SK-N-SH treated with all-trans-retinoic acid at 6 μM for 48 hours (cell line): ENCODE data around the gene LCN1.
"Not testable (repeated sequence)": the region's sequence is repeated elsewhere in the genome, so short reads cannot be mapped to it uniquely, and the experiment has no call there.

Experiments
- ATAC-seq: fragments of 200-7000 bp; cut with Tn5 transposase; 3 replicates; pipeline ENCODE4 v1.9.1; 2020; ENCODE audit warnings: mild to moderate bottlenecking, moderate library complexity
- ARNTL ChIP-seq: fragments of 450-650 bp; formaldehyde crosslinking; IDR thresholded peaks from 2 replicates; pipeline ENCODE4 v1.5.0; 2020; ENCODE audit warnings: low read depth, mild to moderate bottlenecking, moderate library complexity, borderline replicate concordance
- BACH2 ChIP-seq: fragments of 250-450 bp; sonication (Bioruptor Pico); IDR thresholded peaks from 2 replicates; pipeline ENCODE4 v1.9.0; 2021; ENCODE audit warnings: mild to moderate bottlenecking, borderline replicate concordance
- CSRNP3 ChIP-seq: fragments of 250-450 bp; sonication (Bioruptor Pico); IDR thresholded peaks from 2 replicates; pipeline ENCODE4 v1.5.1; 2021; ENCODE audit warnings: mild to moderate bottlenecking, moderate library complexity
- GLIS3 ChIP-seq: fragments of 250-450 bp; sonication (Bioruptor Pico); IDR thresholded peaks from 2 replicates; pipeline ENCODE4 v1.5.0; 2020; ENCODE audit warnings: mild to moderate bottlenecking, moderate library complexity
- OSR1 ChIP-seq: fragments of 250-450 bp; sonication (Bioruptor Pico); IDR thresholded peaks from 2 replicates; pipeline ENCODE4 v1.8.0; 2022; ENCODE audit warnings: moderate library complexity, mild to moderate bottlenecking, inconsistent platforms
- PATZ1 ChIP-seq: fragments of 250-450 bp; sonication (Bioruptor Pico); IDR thresholded peaks from 2 replicates; pipeline ENCODE4 v1.8.0; 2020; ENCODE audit warnings: mild to moderate bottlenecking, moderate library complexity, borderline replicate concordance
- PPARA ChIP-seq: fragments of 250-450 bp; sonication (Bioruptor Pico); IDR thresholded peaks from 2 replicates; pipeline ENCODE4 v1.5.0; 2020; ENCODE audit warnings: mild to moderate bottlenecking, borderline replicate concordance
- RARB ChIP-seq: fragments of 250-450 bp; sonication (Bioruptor Pico); IDR thresholded peaks from 2 replicates; pipeline ENCODE4 v1.8.0; 2021; ENCODE audit warnings: mild to moderate bottlenecking, moderate library complexity
- SNAI2 ChIP-seq: fragments of 250-450 bp; sonication (Bioruptor Pico); IDR thresholded peaks from 2 replicates; pipeline ENCODE4 v1.5.0; 2020; ENCODE audit warnings: mild to moderate bottlenecking, moderate library complexity
- TCF4 ChIP-seq: fragments of 250-450 bp; sonication (Bioruptor Pico); IDR thresholded peaks from 2 replicates; pipeline ENCODE4 v1.8.0; 2021; ENCODE audit warnings: mild to moderate bottlenecking, moderate library complexity, borderline replicate concordance
- ZFP3 ChIP-seq: fragments of 250-450 bp; sonication (Bioruptor Pico); IDR thresholded peaks from 2 replicates; pipeline ENCODE4 v1.5.0; 2020; ENCODE audit warnings: mild to moderate bottlenecking, moderate library complexity
- ZFP30 ChIP-seq: fragments of 450-650 bp; formaldehyde crosslinking; IDR thresholded peaks from 2 replicates; pipeline ENCODE4 v1.5.0; 2022; ENCODE audit warnings: mild to moderate bottlenecking, moderate library complexity
- ZNF70 ChIP-seq: fragments of 450-650 bp; formaldehyde crosslinking; IDR thresholded peaks from 2 replicates; pipeline ENCODE4 v1.5.0; 2020; ENCODE audit warnings: mild to moderate bottlenecking, moderate library complexity
- TF ChIP-seq, protein P1 (sequence below): fragments of 250-450 bp; sonication (Bioruptor Pico); IDR thresholded peaks from 2 replicates; pipeline ENCODE4 v1.8.0; 2021; ENCODE audit warnings: low read depth, mild to moderate bottlenecking, moderate library complexity, borderline replicate concordance
- TF ChIP-seq, protein P2 (sequence below): fragments of 250-450 bp; sonication (Bioruptor Pico); IDR thresholded peaks from 2 replicates; pipeline ENCODE4 v1.5.1; 2020; ENCODE audit warnings: low read depth, mild to moderate bottlenecking, moderate library complexity
- TF ChIP-seq, protein P3 (sequence below): fragments of 250-450 bp; sonication (Bioruptor Pico); IDR thresholded peaks from 2 replicates; pipeline ENCODE4 v1.5.0; 2020; ENCODE audit warnings: mild to moderate bottlenecking, moderate library complexity

Gene LCN1

GRCh38 chr9:135513351-135513846, 7.8 kb upstream of the LCN1 start:
- TF ChIP-seq ZFP3 = no peak
- no peak for TF ChIP-seq ZNF70 (CRISPR knock-in tag)
- TF ChIP-seq SNAI2 (CRISPR knock-in tag) = no peak
- no peak for TF ChIP-seq ARNTL (CRISPR knock-in tag)
- TF ChIP-seq ZFP30 (CRISPR knock-in tag) = no peak
- no peak for TF ChIP-seq PPARA (CRISPR knock-in tag)
- TF ChIP-seq PATZ1 (CRISPR knock-in tag) = no peak
- TF ChIP-seq OSR1 (CRISPR knock-in tag) = no peak
- no peak for TF ChIP-seq GLIS3
- TF ChIP-seq, protein P1, sequence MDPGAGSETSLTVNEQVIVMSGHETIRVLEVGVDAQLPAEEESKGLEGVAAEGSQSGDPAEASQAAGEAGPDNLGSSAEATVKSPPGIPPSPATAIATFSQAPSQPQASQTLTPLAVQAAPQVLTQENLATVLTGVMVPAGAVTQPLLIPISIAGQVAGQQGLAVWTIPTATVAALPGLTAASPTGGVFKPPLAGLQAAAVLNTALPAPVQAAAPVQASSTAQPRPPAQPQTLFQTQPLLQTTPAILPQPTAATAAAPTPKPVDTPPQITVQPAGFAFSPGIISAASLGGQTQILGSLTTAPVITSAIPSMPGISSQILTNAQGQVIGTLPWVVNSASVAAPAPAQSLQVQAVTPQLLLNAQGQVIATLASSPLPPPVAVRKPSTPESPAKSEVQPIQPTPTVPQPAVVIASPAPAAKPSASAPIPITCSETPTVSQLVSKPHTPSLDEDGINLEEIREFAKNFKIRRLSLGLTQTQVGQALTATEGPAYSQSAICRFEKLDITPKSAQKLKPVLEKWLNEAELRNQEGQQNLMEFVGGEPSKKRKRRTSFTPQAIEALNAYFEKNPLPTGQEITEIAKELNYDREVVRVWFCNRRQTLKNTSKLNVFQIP (CRISPR knock-in tag) = no peak
- TF ChIP-seq TCF4 (CRISPR knock-in tag) = no peak
- peak; percentile 16; the same call in 1 of the 3 replicates for ATAC-seq

- ATAC-seq = not testable (repeated sequence)
Measured at GRCh38 chr9:135513906-135514305, 7.3 kb upstream of the LCN1 start.

DNA sequence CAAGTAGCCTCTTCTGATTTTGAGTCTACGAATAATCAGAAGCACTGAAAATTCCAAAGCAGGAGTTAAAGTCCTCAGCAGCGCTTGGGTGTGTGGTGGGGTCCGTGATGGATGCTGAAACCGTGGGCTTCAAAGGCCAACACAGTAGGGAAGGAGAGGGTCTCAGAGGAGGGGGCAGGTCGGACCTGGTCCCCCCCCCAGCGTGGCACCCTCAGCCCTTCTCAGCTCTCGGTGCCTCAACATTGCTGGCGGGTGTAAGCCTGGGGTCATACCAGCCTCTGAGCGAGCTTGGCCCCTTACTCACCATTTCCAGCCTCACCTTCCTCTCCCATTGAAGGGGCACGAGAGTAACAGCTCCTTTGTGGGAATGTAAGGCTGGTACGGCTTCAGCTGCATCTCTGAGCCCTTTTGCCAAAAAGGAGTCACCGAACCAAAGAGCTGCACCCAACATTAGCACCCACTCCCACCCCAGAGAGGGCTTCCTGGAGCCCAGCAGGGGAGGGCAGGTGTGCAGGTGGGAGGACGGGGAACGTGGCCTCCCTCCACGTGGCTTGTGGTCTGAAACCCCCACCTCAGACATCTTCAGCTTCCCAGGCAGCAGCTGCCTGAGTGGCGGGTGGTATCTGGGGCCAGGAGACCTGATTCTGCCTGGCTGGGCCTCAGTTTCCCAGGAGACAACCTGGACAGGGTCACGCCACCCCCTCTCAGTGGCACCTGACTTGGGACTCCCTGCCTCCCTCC, 6.7 kb upstream of the LCN1 start:
- no peak for ATAC-seq
- TF ChIP-seq, protein P2, sequence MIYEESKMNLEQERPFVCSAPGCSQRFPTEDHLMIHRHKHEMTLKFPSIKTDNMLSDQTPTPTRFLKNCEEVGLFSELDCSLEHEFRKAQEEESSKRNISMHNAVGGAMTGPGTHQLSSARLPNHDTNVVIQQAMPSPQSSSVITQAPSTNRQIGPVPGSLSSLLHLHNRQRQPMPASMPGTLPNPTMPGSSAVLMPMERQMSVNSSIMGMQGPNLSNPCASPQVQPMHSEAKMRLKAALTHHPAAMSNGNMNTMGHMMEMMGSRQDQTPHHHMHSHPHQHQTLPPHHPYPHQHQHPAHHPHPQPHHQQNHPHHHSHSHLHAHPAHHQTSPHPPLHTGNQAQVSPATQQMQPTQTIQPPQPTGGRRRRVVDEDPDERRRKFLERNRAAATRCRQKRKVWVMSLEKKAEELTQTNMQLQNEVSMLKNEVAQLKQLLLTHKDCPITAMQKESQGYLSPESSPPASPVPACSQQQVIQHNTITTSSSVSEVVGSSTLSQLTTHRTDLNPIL = no peak
- TF ChIP-seq BACH2 (CRISPR knock-in tag) = no peak
- no peak for TF ChIP-seq CSRNP3 (CRISPR knock-in tag)
- no peak for TF ChIP-seq OSR1 (CRISPR knock-in tag)
- TF ChIP-seq GLIS3 = no peak
- TF ChIP-seq RARB = no peak
- TF ChIP-seq ARNTL (CRISPR knock-in tag) = no peak
- no peak for TF ChIP-seq PPARA (CRISPR knock-in tag)
- TF ChIP-seq, protein P3, sequence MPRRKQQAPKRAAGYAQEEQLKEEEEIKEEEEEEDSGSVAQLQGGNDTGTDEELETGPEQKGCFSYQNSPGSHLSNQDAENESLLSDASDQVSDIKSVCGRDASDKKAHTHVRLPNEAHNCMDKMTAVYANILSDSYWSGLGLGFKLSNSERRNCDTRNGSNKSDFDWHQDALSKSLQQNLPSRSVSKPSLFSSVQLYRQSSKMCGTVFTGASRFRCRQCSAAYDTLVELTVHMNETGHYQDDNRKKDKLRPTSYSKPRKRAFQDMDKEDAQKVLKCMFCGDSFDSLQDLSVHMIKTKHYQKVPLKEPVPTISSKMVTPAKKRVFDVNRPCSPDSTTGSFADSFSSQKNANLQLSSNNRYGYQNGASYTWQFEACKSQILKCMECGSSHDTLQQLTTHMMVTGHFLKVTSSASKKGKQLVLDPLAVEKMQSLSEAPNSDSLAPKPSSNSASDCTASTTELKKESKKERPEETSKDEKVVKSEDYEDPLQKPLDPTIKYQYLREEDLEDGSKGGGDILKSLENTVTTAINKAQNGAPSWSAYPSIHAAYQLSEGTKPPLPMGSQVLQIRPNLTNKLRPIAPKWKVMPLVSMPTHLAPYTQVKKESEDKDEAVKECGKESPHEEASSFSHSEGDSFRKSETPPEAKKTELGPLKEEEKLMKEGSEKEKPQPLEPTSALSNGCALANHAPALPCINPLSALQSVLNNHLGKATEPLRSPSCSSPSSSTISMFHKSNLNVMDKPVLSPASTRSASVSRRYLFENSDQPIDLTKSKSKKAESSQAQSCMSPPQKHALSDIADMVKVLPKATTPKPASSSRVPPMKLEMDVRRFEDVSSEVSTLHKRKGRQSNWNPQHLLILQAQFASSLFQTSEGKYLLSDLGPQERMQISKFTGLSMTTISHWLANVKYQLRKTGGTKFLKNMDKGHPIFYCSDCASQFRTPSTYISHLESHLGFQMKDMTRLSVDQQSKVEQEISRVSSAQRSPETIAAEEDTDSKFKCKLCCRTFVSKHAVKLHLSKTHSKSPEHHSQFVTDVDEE (CRISPR knock-in tag) = no peak
- TF ChIP-seq TCF4 (CRISPR knock-in tag) = no peak
- TF ChIP-seq ZFP30 (CRISPR knock-in tag) = no peak
